Activated naive CD8-positive, alpha-beta T cell (primary cell): ENCODE data around the gene CHRNA3.
A peak's percentile ranks its signal among the peaks of the same experiment; 100 is the strongest.
"Not testable (repeated sequence)": the region's sequence is repeated elsewhere in the genome, so short reads cannot be mapped to it uniquely, and the experiment has no call there.

Source experiments
- H3K27ac Mint-ChIP-seq: one replicate; pipeline ENCODE4 v1.8.0; 2021; ENCODE audit warnings: mixed read lengths
- H3K27me3 Mint-ChIP-seq: one replicate; pipeline ENCODE4 v1.8.0; 2021; ENCODE audit warnings: mixed read lengths
- H3K36me3 Mint-ChIP-seq: one replicate; pipeline ENCODE4 v1.8.0; 2021; ENCODE audit warnings: mixed read lengths
- H3K4me1 Mint-ChIP-seq: one replicate; pipeline ENCODE4 v1.8.0; 2021; ENCODE audit warnings: low read depth, mixed read lengths
- H3K4me3 Mint-ChIP-seq: one replicate; pipeline ENCODE4 v1.8.0; 2021; ENCODE audit warnings: mild to moderate bottlenecking, mixed read lengths
- H3K9me3 Mint-ChIP-seq: one replicate; pipeline ENCODE4 v1.8.0; 2021; ENCODE audit warnings: low read depth, mixed read lengths

CHRNA3 gene

DNA sequence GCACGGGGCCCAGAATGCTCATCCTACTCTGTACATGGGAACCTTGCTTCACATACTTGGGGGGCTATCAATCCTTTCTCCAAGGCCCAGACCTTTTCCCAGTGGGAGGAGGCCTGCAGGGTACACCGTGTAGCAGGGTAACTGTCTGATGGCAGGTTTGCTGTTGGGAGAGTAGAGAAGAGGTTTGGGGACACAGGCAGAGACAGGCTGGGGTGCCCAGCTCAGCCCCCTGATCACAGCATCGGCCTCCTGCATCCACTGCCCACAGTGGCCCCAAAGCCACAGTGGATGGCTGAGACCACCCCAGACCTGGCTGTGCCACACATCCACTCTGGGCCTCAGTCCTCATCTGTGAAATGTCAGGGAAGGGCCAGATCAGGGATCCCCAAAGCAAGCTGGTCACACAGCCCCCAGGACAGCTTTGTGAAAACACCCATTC, 5.6 kb downstream of the CHRNA3 start:
- Mint-ChIP-seq H3K9me3 (no peaks in the 10 kb centered on the region), H3K4me3 (no peak overlapping the region), H3K36me3 (no peaks in the 10 kb centered on the region), H3K4me1 (peaks cover 11% of the 10 kb centered on the region), H3K27me3 (peaks cover 15% of the 10 kb centered on the region), H3K27ac (no peak overlapping the region)

DNA sequence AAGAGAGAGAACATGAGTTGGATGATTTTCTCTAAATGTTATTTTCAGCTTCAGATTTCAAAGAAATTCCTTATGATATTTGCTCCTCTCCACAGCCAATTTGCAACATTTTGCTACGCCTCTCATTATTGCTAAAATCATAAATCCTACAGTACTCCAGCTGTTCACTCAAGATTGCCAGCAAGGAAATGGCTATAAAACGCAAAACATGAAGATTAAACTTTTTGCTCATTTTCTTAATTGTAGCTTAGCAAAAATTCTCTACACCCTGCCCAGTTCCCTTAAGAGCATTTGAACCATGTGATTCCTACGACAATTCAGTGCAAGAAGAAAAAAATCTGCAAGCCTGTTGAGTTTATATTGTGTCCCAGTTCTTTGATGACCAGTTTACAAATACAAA, 6.8 kb downstream of the CHRNA3 start:
- no peaks in the 10 kb centered on the region for H3K36me3 Mint-ChIP-seq
- no peak overlapping the region for H3K4me3 Mint-ChIP-seq
- H3K9me3 Mint-ChIP-seq, result no peaks in the 10 kb centered on the region
- peaks cover 5% of the 10 kb centered on the region for H3K4me1 Mint-ChIP-seq
- H3K27ac Mint-ChIP-seq, result no peak overlapping the region
- H3K27me3 Mint-ChIP-seq, result peaks cover 11% of the 10 kb centered on the region

GRCh38 chr15:78609551-78609950, 11.2 kb downstream of the CHRNA3 start:
- not testable (repeated sequence) for H3K27me3 Mint-ChIP-seq, H3K36me3 Mint-ChIP-seq, H3K4me1 Mint-ChIP-seq, H3K9me3 Mint-ChIP-seq, H3K27ac Mint-ChIP-seq, H3K4me3 Mint-ChIP-seq

DNA sequence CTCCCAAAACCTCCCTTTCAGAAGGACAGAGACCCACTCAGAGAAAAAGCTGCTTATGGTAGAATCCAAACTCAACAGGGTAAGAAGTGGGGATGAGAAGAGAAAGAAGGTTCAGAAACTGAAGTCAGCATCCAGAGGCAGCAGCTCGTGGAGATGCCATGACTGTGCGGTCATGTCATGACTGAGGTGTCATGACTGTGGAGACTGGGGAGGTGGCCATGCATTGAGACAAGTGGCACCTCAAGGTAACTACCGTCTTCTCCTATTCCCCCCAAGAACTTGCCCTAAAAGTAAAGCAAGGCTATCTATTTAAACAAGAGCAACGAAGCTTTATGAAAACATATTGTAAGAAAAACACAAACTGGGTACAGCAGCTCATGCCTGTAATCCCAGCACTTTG, 15.1 kb downstream of the CHRNA3 start:
- no peak overlapping the region for H3K4me3 Mint-ChIP-seq
- no peaks in the 10 kb centered on the region for H3K9me3 Mint-ChIP-seq
- H3K27ac Mint-ChIP-seq, result no peak overlapping the region
- no peaks in the 10 kb centered on the region for H3K36me3 Mint-ChIP-seq
- no peaks in the 10 kb centered on the region for H3K4me1 Mint-ChIP-seq
- peaks cover 12% of the 10 kb centered on the region for H3K27me3 Mint-ChIP-seq

DNA sequence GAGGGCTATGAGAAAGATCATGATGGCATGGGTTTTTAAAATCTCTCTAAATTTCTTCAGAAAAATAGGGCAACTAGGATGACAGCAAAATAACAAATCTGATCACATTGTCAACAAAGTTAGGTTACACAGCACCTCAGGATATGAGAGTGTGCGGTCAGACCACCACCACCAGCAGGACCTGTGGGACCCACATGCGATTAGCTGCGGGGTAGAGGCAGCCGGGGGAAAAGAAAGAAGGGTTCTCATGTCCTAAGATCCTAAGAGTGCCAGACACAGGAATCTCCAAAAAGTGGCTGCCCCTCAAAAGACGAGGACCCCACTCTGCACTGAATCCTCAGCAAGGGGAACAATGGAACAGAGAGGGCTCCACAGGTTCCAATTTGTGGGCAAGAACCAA, 15.6 kb downstream of the CHRNA3 start:
- no peak overlapping the region for H3K4me3 Mint-ChIP-seq
- no peak overlapping the region for H3K27ac Mint-ChIP-seq
- H3K27me3 Mint-ChIP-seq, result peaks cover 11% of the 10 kb centered on the region
- no peaks in the 10 kb centered on the region for H3K9me3 Mint-ChIP-seq
- no peaks in the 10 kb centered on the region for H3K36me3 Mint-ChIP-seq
- H3K4me1 Mint-ChIP-seq, result no peaks in the 10 kb centered on the region

DNA sequence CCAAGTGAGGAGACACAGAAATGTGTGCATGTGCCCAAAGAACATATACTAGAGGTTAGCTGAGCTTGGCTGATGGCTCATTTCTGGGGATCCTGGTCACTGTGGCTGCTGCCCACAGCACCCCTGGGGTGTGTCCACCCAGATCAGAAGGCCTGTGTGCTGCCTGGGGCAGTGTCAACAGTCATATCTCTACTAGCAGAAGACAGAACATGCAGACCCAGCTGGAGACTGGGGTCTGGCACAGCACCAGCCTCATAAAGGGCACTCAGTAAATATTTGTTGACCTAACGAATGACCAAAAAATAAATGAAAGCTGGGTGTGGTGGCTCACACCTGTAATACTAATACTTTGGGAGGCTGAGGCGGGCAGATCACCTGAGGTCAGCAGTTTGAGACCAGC, 16.4 kb downstream of the CHRNA3 start:
- no peaks in the 10 kb centered on the region for H3K4me1 Mint-ChIP-seq
- peaks cover 9% of the 10 kb centered on the region for H3K27me3 Mint-ChIP-seq
- no peak overlapping the region for H3K27ac Mint-ChIP-seq
- no peak overlapping the region for H3K4me3 Mint-ChIP-seq
- no peaks in the 10 kb centered on the region for H3K36me3 Mint-ChIP-seq
- H3K9me3 Mint-ChIP-seq, result no peaks in the 10 kb centered on the region

DNA sequence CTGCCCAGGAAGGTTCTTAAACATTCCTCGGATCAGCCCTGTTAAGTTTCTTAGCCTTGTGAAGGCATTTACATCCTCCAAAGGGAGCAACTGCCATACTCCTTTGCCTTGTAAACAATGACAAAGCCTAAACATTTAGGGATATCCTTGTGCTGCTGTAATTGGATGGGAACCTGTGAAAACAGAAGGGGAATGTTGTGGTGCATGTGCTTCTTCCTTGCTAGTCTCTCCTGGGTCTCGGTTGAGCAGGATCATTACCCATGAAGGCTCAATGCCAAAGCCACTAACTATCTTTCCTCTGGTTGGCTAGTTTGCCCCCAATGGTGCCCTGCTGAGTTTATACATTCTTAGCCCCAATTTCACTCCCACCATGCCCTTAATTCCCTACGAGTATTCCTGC, 17.3 kb downstream of the CHRNA3 start:
- no peaks in the 10 kb centered on the region for H3K36me3 Mint-ChIP-seq
- H3K27me3 Mint-ChIP-seq, result peaks cover 9% of the 10 kb centered on the region
- H3K27ac Mint-ChIP-seq, result no peak overlapping the region
- H3K4me3 Mint-ChIP-seq, result no peak overlapping the region
- no peaks in the 10 kb centered on the region for H3K9me3 Mint-ChIP-seq
- no peaks in the 10 kb centered on the region for H3K4me1 Mint-ChIP-seq

DNA sequence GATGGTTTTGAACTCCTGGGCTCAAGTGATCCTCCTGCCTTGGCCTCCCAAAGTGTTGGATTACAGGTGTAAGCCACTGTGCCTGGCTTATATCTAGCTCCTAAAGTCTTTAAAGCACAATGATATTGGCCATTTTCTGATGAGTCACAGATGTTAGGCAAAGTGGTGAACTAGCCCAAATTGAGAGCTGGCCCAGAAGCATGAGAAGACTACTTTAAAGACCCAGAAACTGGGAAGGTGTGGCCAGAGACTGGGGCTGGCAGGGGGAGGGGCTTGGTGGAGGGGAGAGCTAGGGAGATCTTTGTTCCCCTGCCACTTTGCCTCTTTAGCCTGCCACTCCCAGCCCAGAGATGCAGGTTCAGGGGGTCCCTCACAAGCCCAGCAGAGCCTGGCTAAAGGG, 21.6 kb downstream of the CHRNA3 start:
- Mint-ChIP-seq H3K9me3 (no peaks in the 10 kb centered on the region), H3K36me3 (no peaks in the 10 kb centered on the region), H3K27me3 (peaks cover 5% of the 10 kb centered on the region), H3K4me3 (no peak overlapping the region), H3K27ac (no peak overlapping the region), H3K4me1 (no peaks in the 10 kb centered on the region)

DNA sequence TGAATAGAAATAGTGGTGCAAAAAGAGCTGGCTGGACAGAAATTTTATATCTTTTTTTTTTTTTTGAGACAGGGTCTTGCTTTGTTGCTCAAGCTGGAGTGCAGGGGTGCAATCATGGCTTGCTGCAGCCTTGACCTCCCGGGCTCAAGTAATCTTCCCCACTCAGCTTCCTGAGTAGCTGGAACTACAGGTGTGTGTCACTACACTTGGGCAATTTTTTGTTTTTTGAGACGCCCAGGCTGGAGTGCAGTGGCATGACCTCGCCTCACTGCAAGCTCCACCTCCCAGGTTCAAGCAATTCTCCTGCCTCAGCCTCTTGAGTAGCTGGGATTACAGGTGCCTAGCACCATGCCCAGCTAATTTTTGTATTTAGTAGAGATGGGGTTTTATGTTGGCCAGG, 22.4 kb downstream of the CHRNA3 start:
- Mint-ChIP-seq H3K36me3 (no peaks in the 10 kb centered on the region), H3K4me3 (no peak overlapping the region), H3K27ac (no peak overlapping the region), H3K27me3 (no peaks in the 10 kb centered on the region), H3K9me3 (no peaks in the 10 kb centered on the region), H3K4me1 (no peaks in the 10 kb centered on the region)

DNA sequence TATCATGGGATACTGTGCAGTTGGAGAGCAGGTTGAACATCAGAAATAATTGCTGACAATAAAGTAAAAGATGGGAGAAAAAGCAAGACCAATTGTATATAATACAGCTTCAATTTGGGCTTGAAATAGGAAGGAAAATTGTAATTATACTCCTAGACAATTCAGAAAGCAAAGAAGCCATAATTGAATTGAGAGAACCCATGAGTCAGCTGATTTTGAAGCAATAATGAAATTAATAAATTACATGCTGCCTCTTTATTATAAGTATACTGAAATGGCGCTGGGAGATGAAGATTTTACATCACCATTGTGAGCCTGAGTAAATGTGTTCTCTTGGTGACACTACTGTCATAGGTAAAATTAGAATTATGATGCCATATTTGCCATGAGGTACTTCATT, 23.2 kb downstream of the CHRNA3 start:
- H3K9me3 Mint-ChIP-seq, result no peaks in the 10 kb centered on the region
- H3K27me3 Mint-ChIP-seq, result no peaks in the 10 kb centered on the region
- no peak overlapping the region for H3K27ac Mint-ChIP-seq
- no peak overlapping the region for H3K4me3 Mint-ChIP-seq
- no peaks in the 10 kb centered on the region for H3K36me3 Mint-ChIP-seq
- no peaks in the 10 kb centered on the region for H3K4me1 Mint-ChIP-seq

- H3K27me3 Mint-ChIP-seq, result peaks cover 4% of the 10 kb centered on the region
- H3K36me3 Mint-ChIP-seq, result no peaks in the 10 kb centered on the region
- H3K4me1 Mint-ChIP-seq, result no peaks in the 10 kb centered on the region
- no peak overlapping the region for H3K27ac Mint-ChIP-seq
- H3K9me3 Mint-ChIP-seq, result no peaks in the 10 kb centered on the region
- no peak overlapping the region for H3K4me3 Mint-ChIP-seq
Measured at GRCh38 chr15:78574944-78575343, 45.9 kb downstream of the CHRNA3 start.

DNA sequence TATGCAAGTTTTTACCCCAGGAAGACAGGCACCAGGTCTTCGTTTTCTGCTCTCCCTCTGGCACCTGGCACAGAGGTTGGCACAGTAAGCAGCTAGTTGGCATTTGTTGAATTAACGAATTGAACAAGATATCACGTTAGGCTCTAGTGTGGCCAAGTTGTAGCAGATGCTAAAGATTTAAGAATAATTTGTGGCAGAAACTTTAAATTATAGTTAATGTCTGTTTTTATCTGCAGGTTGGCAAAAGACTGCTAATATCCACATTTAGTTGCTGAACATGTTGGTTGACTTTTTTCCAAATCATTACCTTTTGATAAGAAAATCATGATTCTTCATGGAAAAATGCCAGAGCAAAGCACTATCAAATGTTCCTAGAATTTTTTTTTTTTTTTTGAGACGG, 47.4 kb downstream of the CHRNA3 start:
- Mint-ChIP-seq H3K27me3 (peaks cover 4% of the 10 kb centered on the region), H3K36me3 (no peaks in the 10 kb centered on the region), H3K4me1 (peaks cover 1% of the 10 kb centered on the region), H3K27ac (no peak overlapping the region), H3K9me3 (no peaks in the 10 kb centered on the region), H3K4me3 (no peak overlapping the region)

DNA sequence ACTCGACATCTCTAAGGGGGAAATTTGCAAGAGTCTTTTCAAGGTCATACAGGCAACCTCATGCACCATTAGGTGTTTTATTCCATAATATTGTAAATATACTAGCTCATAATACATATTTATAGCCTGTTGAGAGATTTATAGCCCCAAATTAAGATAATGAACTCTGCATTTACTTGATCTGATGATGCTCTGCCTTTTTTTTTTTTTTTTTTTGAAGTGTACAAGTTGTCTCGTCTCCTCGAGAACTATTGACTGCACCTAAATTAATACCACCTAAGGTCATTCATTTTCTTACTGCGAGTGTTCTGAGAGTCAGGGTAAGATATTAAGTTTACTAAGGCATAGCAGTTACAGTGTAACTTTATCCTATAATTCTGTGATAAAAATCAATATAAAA, 49.4 kb downstream of the CHRNA3 start:
- Mint-ChIP-seq H3K27ac (no peak overlapping the region), H3K36me3 (peaks cover 2% of the 10 kb centered on the region), H3K27me3 (peaks cover 11% of the 10 kb centered on the region), H3K4me3 (no peak overlapping the region), H3K4me1 (peaks cover 10% of the 10 kb centered on the region), H3K9me3 (no peaks in the 10 kb centered on the region)

DNA sequence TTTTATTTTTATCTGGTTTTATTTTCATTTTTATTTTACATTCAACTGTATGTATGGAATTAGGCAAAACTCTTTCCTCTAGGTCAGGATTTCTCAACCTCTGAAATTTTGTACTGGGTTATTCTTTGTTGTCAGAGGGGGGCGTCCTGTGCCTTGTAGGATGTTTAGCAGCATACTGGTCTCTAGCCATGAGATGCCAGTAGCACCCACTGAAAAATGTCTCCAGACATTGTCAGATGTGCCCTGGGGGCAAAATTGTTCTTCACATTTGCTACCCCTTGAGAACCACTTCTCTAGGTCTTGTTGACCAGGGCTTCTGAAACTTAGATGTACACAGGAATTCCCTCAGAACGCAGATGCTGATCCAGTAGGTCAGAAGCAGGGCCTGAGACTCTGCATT, 50.1 kb downstream of the CHRNA3 start:
- Mint-ChIP-seq H3K9me3 (no peaks in the 10 kb centered on the region), H3K27me3 (peaks cover 14% of the 10 kb centered on the region), H3K27ac (no peak overlapping the region), H3K4me1 (peaks cover 15% of the 10 kb centered on the region), H3K36me3 (peaks cover 2% of the 10 kb centered on the region), H3K4me3 (no peak overlapping the region)

DNA sequence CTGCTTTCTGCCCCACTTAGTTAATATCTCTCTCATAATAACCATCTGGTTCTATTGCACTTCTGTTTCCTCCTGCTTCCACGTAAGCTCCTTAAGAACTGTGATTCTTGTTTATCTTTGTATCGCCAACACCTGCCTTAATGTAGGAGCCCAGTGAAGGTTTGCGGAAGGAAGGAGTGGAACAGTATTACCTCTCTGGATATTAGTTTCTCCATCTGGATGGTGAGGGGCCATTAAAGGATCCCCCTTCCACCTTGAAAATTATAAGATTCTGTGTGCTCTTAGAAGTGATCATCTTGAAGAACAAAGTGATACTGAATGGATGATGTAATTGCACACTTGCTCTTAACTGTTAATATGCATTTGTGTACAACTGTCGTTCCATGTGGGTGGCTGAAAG, 53.3 kb downstream of the CHRNA3 start:
- no peaks in the 10 kb centered on the region for H3K9me3 Mint-ChIP-seq
- peaks cover 2% of the 10 kb centered on the region for H3K36me3 Mint-ChIP-seq
- H3K27ac Mint-ChIP-seq, result no peak overlapping the region
- peaks cover 27% of the 10 kb centered on the region for H3K4me1 Mint-ChIP-seq
- no peak overlapping the region for H3K4me3 Mint-ChIP-seq
- H3K27me3 Mint-ChIP-seq, result peaks cover 12% of the 10 kb centered on the region

DNA sequence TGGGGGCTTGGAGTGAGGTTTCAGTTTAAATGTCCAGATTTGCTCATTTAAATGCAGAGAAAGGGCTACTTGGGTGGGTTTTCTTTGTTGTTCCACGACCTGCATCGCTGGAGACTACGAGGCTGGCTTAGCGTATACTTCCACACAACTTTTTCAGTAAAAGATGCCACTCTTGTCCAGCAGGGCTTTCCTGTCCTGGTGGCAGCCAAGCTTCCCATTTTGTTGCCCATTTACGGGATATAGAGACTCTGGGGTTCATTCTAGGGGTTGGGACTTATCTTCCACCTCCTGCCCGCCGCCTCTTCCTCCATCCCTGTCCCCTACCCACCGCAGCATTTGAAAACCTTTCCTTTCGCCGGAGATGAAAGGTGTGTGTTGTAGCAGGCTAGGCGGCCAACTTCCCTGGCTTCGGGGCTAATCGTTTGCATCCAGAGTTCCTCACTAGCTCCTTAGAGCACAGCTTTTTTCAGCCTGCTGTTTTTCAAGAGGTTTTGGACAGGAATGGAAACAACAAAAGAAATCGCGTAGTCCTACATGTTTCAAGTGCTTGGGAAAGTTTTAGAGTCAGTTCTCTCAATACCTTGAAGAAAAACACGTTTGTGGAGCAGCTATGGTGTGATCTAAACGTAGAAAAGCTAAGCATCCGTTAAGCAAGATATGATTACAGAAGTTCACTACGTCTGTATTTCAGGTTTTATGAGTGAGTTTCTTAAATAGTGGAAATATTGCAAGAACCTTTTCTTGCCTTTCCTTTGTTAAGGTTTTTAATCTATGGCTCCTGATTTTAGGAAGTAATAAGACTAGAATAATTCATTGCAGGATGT, 54.6 kb downstream of the CHRNA3 start:
- Mint-ChIP-seq H3K36me3 (peaks cover 4% of the 10 kb centered on the region), H3K27ac (peak overlapping the region; percentile 43), H3K9me3 (no peaks in the 10 kb centered on the region), H3K4me3 (peak overlapping the region; percentile 86), H3K4me1 (peaks cover 27% of the 10 kb centered on the region), H3K27me3 (peaks cover 17% of the 10 kb centered on the region)
